ENCODE data around the gene HOMEZ. TPM values are rescaled to one million over a fixed set of nuclear protein-coding genes. Genes with fewer than 3 reads are reported as not detected.

HOMEZ gene
- total and polyA plus RNA-seq, 5 experiments from 2014 or later: 3.9 to 16.0 (median 6.1) TPM

- POLR2A ChIA-PET: interaction anchor here (0.6 to 12.5 kb wide), 24 partner anchors 9 to 1140 kb away, joined by 3 to 376 read pairs (median 4); partner anchors contain the start of genes ACIN1, C14orf119, CEBPE and DCAF11
- H3K4me1 Mint-ChIP-seq: peaks cover 14 to 44% (median 31%) of the 10 kb centered on the region in 4 donors
- H3K27me3 Mint-ChIP-seq: peaks cover 6 to 24% (median 20%) of the 10 kb centered on the region in 5 donors
- peak; percentile 76 to 95 (median 86) for DNase-seq
- peak within 1 kb of the TSS; percentile 93 to 100 (median 99) for H3K27ac Mint-ChIP-seq
- peaks cover 0 to 6% (median 0%) of the 10 kb centered on the region in 3 donors for H3K36me3 Mint-ChIP-seq
- ATAC-seq: peak; percentile 56 to 58
- no peaks in the 10 kb centered on the region for H3K9me3 Mint-ChIP-seq
- peak within 1 kb of the TSS; percentile 95 to 100 (median 98) for H3K4me3 Mint-ChIP-seq
These were observed 16.6 kb upstream of the HOMEZ start, which contains the start of gene PPP1R3E for GRCh38 chr14:23302290-23303225. PPP1R3E (minus strand) TSS chr14:23302859; CDS start chr14:23302576, 283 bp downstream.

DNA sequence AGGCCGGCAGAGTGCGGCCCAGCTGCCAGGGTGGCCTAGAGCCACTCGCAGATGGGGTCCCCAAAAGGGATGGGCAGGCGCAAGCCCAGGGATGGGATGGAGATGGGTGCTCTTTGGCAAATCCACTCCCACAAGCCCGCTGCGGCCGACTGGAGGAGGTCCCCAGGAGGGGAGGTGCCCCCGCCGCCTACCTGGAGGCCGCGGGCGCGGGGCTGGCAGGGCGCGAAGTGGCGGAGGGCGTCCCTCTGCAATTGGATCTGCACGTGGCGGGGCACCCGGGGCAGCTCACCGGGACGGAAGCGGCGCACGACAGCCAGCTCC lies 16.0 kb upstream of the HOMEZ start:
- POLR2A ChIA-PET: interaction anchor here (1.0 to 12.5 kb wide), 22 partner anchors 8 to 1009 kb away, joined by 3 to 376 read pairs (median 5); partner anchors contain the start of genes ACIN1, C14orf119, CEBPE and DCAF11
- Mint-ChIP-seq H3K36me3 (peaks cover 0 to 7% (median 0%) of the 10 kb centered on the region in 3 donors), H3K9me3 (no peaks in the 10 kb centered on the region), H3K27ac (peak overlapping the region; percentile 68 to 99 (median 94)), H3K27me3 (peaks cover 0 to 18% (median 14%) of the 10 kb centered on the region in 5 donors), H3K4me1 (peaks cover 11 to 39% (median 32%) of the 10 kb centered on the region in 4 donors), H3K4me3 (peak overlapping the region; percentile 79 to 100 (median 94))
- ATAC-seq (peak; percentile 38), DNase-seq (peak in 5 of 10 donors; percentile 58 to 85 (median 74))

- POLR2A ChIA-PET: interaction anchor here (0.8 to 12.5 kb wide), 17 partner anchors 8 to 1010 kb away, joined by 3 to 376 read pairs (median 7); partner anchors contain the start of genes ACIN1, C14orf119, DCAF11 and HOMEZ
- ATAC-seq: peak; percentile 68 to 74
These were observed 15.5 kb upstream of the HOMEZ start for GRCh38 chr14:23301288-23301968.

DNA sequence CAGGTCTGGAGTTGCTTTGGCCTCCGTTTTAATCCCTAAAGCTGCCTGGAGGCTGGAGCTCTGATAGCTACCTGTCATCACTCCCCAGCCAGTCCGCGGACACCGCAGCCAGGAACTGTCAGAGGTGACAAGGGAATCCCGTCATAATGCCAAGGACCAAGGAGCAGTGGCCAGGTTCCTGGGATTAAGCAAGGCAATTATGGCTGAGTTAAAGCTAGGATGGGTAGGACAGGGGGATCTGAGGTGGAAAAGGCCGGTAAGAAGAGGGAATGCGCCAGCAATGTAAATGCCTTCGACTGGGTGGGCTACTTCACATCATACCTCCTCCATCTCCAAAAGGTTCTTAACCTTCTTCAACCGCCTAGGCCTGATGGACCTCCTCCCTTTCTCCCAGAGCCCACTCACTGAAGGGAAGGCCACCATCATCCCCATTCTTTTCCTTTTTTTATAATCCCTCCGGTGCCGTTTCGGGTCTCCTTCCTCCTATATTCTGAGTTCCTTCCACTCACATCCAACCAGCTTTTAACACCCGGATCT lies 14.8 kb upstream of the HOMEZ start:
- Mint-ChIP-seq H3K27ac (peak overlapping the region; percentile 88 to 99 (median 94)), H3K4me1 (peaks cover 11 to 36% (median 31%) of the 10 kb centered on the region in 4 donors), H3K4me3 (peak overlapping the region; percentile 86 to 100 (median 89)), H3K9me3 (no peaks in the 10 kb centered on the region), H3K27me3 (peaks cover 0 to 7% (median 5%) of the 10 kb centered on the region in 5 donors), H3K36me3 (peaks cover 0 to 7% (median 0%) of the 10 kb centered on the region in 3 donors)
- POLR2A ChIA-PET: interaction anchor here (0.8 to 12.5 kb wide), 8 partner anchors 8 to 261 kb away, joined by 4 to 376 read pairs (median 12); partner anchors contain the start of genes ACIN1, C14orf119, HOMEZ and PABPN1
- no peak for ATAC-seq
- peak in 3 of 10 donors; percentile 5 to 25 (median 18) for DNase-seq

More at GRCh38 chr14:23301288-23301968, 15.5 kb upstream of the HOMEZ start:
- Mint-ChIP-seq H3K4me3 (peak overlapping the region; percentile 86 to 100 (median 94)), H3K27ac (peak overlapping the region; percentile 84 to 99 (median 95)), H3K27me3 (peaks cover 0 to 13% (median 11%) of the 10 kb centered on the region in 5 donors), H3K4me1 (peaks cover 11 to 39% (median 32%) of the 10 kb centered on the region in 4 donors), H3K36me3 (peaks cover 0 to 7% (median 0%) of the 10 kb centered on the region in 3 donors), H3K9me3 (no peaks in the 10 kb centered on the region)
- DNase-seq: peak; percentile 95 to 99 (median 97)

- peaks cover 0 to 5% (median 1%) of the 10 kb centered on the region in 5 donors for H3K27me3 Mint-ChIP-seq
- H3K36me3 Mint-ChIP-seq: peaks cover 0 to 7% (median 0%) of the 10 kb centered on the region in 3 donors
- ATAC-seq (no peak), DNase-seq (peak in 1 of 10 donors; percentile 5)
- no peaks in the 10 kb centered on the region for H3K9me3 Mint-ChIP-seq
- H3K27ac Mint-ChIP-seq: peak overlapping the region; percentile 88 to 99 (median 94)
- H3K4me1 Mint-ChIP-seq: peaks cover 12 to 40% (median 33%) of the 10 kb centered on the region in 4 donors
- peak overlapping the region; percentile 86 to 100 (median 89) for H3K4me3 Mint-ChIP-seq
- POLR2A ChIA-PET: interaction anchor here (0.6 to 12.5 kb wide), 9 partner anchors 10 to 295 kb away, joined by 6 to 376 read pairs (median 11); partner anchors contain the start of genes ACIN1, C14orf119, HOMEZ and PABPN1
These were observed 14.2 kb upstream of the HOMEZ start for GRCh38 chr14:23299986-23300686.

DNA sequence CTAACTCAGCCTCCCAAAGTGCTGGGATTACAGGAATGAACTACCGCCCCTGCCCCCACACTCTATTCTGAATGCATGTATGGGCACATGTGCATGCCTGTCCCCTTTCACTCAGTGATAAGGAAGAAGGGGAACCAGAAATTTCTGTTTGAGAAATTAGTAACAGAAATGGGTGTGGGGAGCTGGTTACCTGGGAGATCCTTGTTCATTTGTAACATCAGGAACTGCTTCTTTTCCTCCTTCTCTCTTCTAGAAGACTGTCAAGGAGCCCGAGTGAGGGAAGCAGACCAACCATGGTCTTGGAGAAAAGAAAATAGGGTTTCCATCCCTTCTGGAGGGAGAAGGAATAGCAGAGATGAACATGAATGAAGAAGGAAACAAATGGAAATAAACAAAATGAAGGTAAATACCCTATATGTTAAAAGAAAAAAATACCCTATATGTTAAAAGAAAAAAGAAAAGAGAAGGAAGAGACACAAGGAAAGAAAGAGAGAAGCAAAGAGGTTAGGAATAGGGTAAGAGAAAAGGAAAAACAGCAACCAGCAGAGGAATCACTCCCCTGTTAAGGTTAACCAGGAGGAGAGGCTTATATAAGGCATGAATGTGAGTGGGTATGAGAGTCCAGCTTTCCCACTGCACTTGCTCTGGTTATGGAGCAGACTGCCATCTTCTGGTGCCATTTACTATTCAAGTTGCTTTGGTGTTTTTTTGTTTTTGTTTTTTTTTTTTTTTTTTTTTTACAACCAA lies 13.5 kb upstream of the HOMEZ start:
- POLR2A ChIA-PET: interaction anchor here (0.5 to 12.5 kb wide), 9 partner anchors 10 to 295 kb away, joined by 3 to 376 read pairs (median 6); partner anchors contain the start of gene PABPN1
- DNase-seq: peak in 4 of 10 donors; percentile 19 to 48 (median 20)
- H3K4me3 Mint-ChIP-seq: peak overlapping the region in 8 of 10 donors; percentile 17 to 98 (median 65)

GRCh38 chr14:23297611-23298277 lies 11.8 kb upstream of the HOMEZ start:
- Mint-ChIP-seq H3K27me3 (peaks cover 0 to 2% (median 0%) of the 10 kb centered on the region in 5 donors), H3K36me3 (peaks cover 0 to 7% (median 0%) of the 10 kb centered on the region in 3 donors), H3K4me3 (no peak overlapping the region), H3K9me3 (peaks cover 0 to 2% (median 0%) of the 10 kb centered on the region in 9 donors), H3K27ac (peak overlapping the region in 2 of 10 donors; percentile 52 to 77), H3K4me1 (peaks cover 13 to 43% (median 40%) of the 10 kb centered on the region in 4 donors)
- POLR2A ChIA-PET: interaction anchor here (0.9 to 2.4 kb wide), 3 partner anchors 9 to 23 kb away, joined by 6 to 15 read pairs (median 6); partner anchors contain the start of genes HOMEZ and PABPN1
- no peak for ATAC-seq
- DNase-seq: no peak

More for the DNA sequence above, 13.5 kb upstream of the HOMEZ start:
- peak overlapping the region in 9 of 10 donors; percentile 11 to 97 (median 73) for H3K27ac Mint-ChIP-seq
- peaks cover 0 to 2% (median 0%) of the 10 kb centered on the region in 5 donors for H3K27me3 Mint-ChIP-seq
- H3K9me3 Mint-ChIP-seq: peaks cover 0 to 2% (median 0%) of the 10 kb centered on the region in 9 donors
- ATAC-seq: no peak
- peaks cover 0 to 7% (median 0%) of the 10 kb centered on the region in 3 donors for H3K36me3 Mint-ChIP-seq
- peaks cover 16 to 47% (median 40%) of the 10 kb centered on the region in 4 donors for H3K4me1 Mint-ChIP-seq

- no peak for ATAC-seq
- Mint-ChIP-seq H3K27me3 (peaks cover 0 to 2% (median 0%) of the 10 kb centered on the region in 5 donors), H3K36me3 (peaks cover 0 to 7% (median 0%) of the 10 kb centered on the region in 3 donors), H3K4me1 (peaks cover 10 to 41% (median 36%) of the 10 kb centered on the region in 4 donors), H3K4me3 (no peak overlapping the region), H3K27ac (no peak overlapping the region), H3K9me3 (peaks cover 0 to 2% (median 0%) of the 10 kb centered on the region in 9 donors)
- POLR2A ChIA-PET: interaction anchor here (0.5 to 2.4 kb wide), 4 partner anchors 11 to 106 kb away, joined by 4 to 15 read pairs (median 6); partner anchors contain the start of genes HOMEZ and PABPN1
- DNase-seq: no peak
These were observed 11.2 kb upstream of the HOMEZ start for GRCh38 chr14:23297096-23297495.

DNA sequence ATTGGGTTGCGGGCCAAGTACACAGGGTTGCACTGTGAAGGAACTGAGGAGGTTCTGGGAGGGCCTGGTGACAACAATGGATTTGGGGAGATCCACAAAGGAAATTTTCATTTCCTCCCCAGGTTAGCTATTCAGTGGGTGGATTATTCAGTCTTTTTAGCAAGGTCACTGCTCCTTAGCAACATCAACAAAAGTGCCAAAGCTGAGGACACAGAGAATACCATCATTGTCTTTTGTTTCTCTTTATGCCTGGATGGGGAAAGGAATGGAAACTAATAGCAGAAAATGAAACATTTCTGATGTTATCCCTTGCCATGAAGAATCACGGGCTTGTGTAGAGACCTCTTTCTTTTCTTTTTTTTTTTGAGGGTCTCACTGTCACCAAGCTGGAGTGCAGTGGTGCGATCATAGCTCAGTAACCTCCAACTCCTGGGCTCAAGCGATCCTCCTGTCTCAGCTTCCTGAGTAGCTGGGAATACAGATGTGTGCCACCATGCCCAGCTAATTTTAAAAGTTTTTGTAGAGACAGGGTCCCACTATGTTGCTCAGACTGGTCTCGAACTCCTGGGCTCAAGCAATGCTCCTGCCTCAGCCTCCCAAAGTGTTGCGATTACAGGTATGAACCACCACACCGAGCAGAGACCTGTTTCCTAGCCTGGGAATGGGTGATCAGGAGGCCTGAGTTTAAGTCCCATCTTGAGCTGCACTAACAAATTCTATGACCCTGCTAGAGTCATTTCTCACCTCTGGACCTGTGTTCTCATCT lies 10.3 kb upstream of the HOMEZ start:
- Mint-ChIP-seq H3K4me3 (no peak overlapping the region), H3K27me3 (peaks cover 0 to 2% (median 0%) of the 10 kb centered on the region in 5 donors), H3K36me3 (peaks cover 0 to 7% (median 0%) of the 10 kb centered on the region in 3 donors), H3K9me3 (peaks cover 0 to 2% (median 0%) of the 10 kb centered on the region in 9 donors), H3K4me1 (peaks cover 9 to 41% (median 35%) of the 10 kb centered on the region in 4 donors), H3K27ac (peak overlapping the region in 9 of 10 donors; percentile 4 to 68 (median 41))
- POLR2A ChIA-PET: interaction anchor here (0.7 to 2.4 kb wide), 4 partner anchors 10 to 176 kb away, joined by 3 to 15 read pairs (median 4); partner anchors contain the start of genes HOMEZ and PABPN1
- no peak for DNase-seq
- ATAC-seq: no peak

Measured in naive thymus-derived CD8-positive, alpha-beta T cell (primary cell).